ENCODE measurements around the gene SCT. TPM values are rescaled to one million over a fixed set of nuclear protein-coding genes. Genes with fewer than 3 reads are reported as not detected.
A peak's percentile ranks its signal among the peaks of the same experiment; 100 is the strongest.

Gene SCT
- total and polyA plus RNA-seq, 4 donors, result not detected

- WGBS, result 68% methylated on average over 7 of the region's 7 CpGs
- Histone ChIP-seq H3K36me3 (ENCODE audit: control insufficient read depth in 4 of 4, insufficient read depth in 3 of 4, low read depth in 1 of 4, low read length in 3 of 4) (peaks cover 0 to 5% (median 2%) of the 10 kb centered on the region in 4 donors), H3K27me3 (ENCODE audit: control insufficient read depth in 4 of 4, insufficient read depth in 4 of 4, low read length in 3 of 4) (no peaks in the 10 kb centered on the region), H3K4me1 (ENCODE audit: control insufficient read depth in 4 of 4, insufficient read depth in 4 of 4, low read length in 3 of 4) (peaks cover 13 to 63% (median 52%) of the 10 kb centered on the region in 4 donors), H3K9ac (ENCODE audit: low read depth in 1 of 2, low read length in 2 of 2) (no peak overlapping the region), H3K4me3 (ENCODE audit: low read depth in 1 of 3, low read length in 3 of 3) (no peak overlapping the region), H3K9me3 (ENCODE audit: control insufficient read depth in 4 of 4, low read length in 3 of 4) (no peaks in the 10 kb centered on the region), H3K27ac (ENCODE audit: low read depth in 1 of 2, low read length in 2 of 2) (peak overlapping the region; percentile 51 to 63)
- TF ChIP-seq HNF4A (conservative IDR thresholded peaks at IDR 0.05), result no peak
- TF ChIP-seq RXRA (IDR thresholded peaks at IDR 0.05), result no peak
- no peak for TF ChIP-seq CTCF (IDR thresholded peaks at IDR 0.05; ENCODE audit: low read depth, low read length, missing input control)
- no peak for TF ChIP-seq FOXA2 (IDR thresholded peaks at IDR 0.05)
- no peak for TF ChIP-seq REST (IDR thresholded peaks at IDR 0.05)
- TF ChIP-seq HNF4G (IDR thresholded peaks at IDR 0.05), result no peak
- no peak for TF ChIP-seq TAF1 (conservative IDR thresholded peaks at IDR 0.05)
- no peak for TF ChIP-seq YY1 (IDR thresholded peaks at IDR 0.05)
- TF ChIP-seq SP1 (IDR thresholded peaks at IDR 0.05), result no peak
- no peak for TF ChIP-seq FOXA1 (IDR thresholded peaks at IDR 0.05)
- TF ChIP-seq, protein P1, sequence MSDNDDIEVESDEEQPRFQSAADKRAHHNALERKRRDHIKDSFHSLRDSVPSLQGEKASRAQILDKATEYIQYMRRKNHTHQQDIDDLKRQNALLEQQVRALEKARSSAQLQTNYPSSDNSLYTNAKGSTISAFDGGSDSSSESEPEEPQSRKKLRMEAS (IDR thresholded peaks at IDR 0.05), result no peak
- TF ChIP-seq ZBTB33 (IDR thresholded peaks at IDR 0.05), result no peak
- no peak for TF ChIP-seq NR2F2 (IDR thresholded peaks at IDR 0.05)
- TF ChIP-seq RAD21 (IDR thresholded peaks at IDR 0.05), result no peak
- no peak for TF ChIP-seq ATF3 (IDR thresholded peaks at IDR 0.05)
- no peak for TF ChIP-seq JUND (IDR thresholded peaks at IDR 0.05)
- TF ChIP-seq GABPA (IDR thresholded peaks at IDR 0.05 in 1 of 2, conservative IDR thresholded peaks at IDR 0.05 in 1 of 2), result no peak
- TF ChIP-seq EGR1 (IDR thresholded peaks at IDR 0.05; ENCODE audit: low read depth in 2 of 2), result no peak
- no peak for DNase-seq (ENCODE audit: low spot score)
Measured at GRCh38 chr11:656866-657265, 29.9 kb upstream of the SCT start.
